GM18499 (cell line): ENCODE results near the gene HEBP1.

Source experiments
- ATAC-seq: cut with Tn5 transposase; IDR thresholded peaks from one replicate; pipeline ENCODE4 v1.9.1; 2021; ENCODE audit warnings: moderate number of reproducible peaks; ENCODE audit not compliant: insufficient read depth, unreplicated experiment

Gene HEBP1

DNA sequence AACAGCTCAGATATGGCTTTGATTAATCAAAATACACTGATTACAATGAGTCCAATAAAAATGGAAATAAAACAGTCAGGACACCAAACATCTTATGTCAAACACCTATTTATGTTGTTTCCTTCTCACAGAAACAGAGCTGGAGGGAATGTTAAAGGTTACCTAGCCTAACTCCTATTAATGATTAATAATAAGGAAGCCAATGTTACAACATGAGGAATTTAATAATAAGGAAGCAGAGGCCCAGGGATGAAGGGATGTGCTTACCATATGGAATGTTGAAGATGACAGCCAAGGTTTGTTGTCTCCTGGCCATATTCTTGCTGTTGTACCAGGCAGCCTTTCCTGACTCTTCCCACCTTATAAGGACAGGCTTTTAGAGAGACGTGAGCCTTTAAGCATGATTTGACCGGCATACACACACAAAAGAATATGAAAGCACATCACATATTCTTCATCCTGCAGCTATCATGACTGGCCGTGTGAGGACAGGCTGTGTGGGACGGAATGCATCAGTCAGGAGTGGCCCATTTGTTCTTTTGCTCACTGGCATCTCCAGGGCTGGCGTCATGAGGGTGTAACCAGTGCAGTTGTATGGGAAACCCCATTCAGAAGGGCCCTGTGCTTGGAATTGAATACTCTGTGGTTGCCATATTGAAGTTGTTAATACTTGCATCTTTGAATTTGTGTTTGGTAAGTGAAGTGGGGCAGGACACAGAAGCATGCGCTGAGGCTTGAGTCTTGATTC lies 45.0 kb downstream of the HEBP1 start:
- ATAC-seq = no peak

DNA sequence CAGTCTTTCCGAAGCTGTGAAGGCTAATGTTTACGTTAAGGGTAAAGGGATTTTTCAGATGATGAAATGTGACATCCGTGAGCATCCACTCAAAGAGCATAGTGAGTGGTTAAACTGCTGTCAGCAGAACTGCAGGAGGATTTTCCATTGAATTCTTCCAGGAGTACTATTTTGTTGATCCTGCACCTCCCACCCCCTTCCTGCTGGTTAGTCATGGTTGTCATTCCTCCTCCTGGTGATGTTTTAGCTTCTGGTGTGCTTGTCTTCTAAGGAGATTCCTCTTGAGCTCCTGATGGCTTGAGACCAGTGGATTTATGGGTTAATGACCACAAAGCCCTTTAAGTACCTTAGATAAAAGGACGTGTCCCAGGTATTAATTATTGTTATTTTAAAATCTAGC lies 45.7 kb downstream of the HEBP1 start:
- no peak for ATAC-seq

DNA sequence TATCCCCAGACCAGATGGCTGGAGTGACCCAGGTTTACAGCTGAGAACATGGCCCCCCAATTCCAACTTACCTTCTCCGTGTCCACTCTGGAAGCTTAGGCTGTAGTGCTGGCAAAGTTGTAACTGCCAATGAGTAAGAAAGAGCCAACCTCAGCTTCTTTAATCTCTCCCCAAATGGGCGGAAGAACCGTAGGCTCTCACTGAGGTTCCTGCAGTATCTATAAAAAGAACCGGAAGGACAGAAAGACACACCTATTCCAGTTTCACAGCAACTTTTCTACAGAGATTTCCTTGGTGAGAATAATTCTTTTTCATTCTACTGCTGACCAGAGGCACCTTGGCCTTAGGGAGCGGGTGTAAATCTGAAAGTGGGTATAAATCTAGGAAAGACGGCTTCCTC lies 48.0 kb downstream of the HEBP1 start, which contains the start of gene GPRC5D:
Gene GPRC5D (minus strand): TSS at position 135 of the 400 bp plus-strand sequence. CDS start 1,786 bp downstream, outside the sequence.
- no peak for ATAC-seq

DNA sequence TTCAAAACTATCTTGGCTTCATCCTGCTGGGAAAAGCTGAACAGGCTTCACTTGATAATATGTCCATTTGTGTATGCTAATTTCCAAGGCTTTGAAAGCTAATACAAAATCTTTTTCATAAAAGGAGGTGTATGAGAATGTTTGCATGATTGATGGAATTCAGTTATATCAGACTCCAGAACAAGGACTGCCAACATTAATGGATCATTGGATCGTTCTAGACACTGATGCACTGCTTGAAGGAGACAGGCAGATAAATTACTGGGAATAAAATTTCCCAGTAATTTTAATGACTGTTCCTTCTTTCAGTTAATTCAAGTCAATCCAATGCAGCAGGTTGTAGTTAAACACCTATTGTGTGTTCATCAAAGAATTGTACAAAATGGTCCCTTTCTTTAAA lies 48.6 kb downstream of the HEBP1 start:
- no peak for ATAC-seq

DNA sequence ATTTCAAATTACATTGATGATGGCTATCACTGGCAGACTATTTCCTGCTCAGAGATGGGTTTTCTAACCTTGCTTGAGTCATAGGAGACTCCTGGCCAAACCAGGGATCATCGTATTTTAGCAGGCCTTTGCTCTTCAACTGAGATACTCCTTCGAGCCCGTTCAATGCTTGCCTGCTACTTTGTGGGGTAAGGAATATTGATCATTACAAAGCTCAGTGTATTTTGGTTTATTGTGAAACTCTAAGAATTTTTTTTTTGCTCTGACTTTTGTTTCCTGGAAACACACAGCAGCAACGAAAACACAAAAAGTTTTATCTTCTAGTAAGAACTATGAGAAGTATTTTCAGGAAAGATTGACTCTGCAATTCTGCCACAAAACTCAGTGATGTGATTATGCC lies 52.2 kb downstream of the HEBP1 start:
- ATAC-seq = no peak

DNA sequence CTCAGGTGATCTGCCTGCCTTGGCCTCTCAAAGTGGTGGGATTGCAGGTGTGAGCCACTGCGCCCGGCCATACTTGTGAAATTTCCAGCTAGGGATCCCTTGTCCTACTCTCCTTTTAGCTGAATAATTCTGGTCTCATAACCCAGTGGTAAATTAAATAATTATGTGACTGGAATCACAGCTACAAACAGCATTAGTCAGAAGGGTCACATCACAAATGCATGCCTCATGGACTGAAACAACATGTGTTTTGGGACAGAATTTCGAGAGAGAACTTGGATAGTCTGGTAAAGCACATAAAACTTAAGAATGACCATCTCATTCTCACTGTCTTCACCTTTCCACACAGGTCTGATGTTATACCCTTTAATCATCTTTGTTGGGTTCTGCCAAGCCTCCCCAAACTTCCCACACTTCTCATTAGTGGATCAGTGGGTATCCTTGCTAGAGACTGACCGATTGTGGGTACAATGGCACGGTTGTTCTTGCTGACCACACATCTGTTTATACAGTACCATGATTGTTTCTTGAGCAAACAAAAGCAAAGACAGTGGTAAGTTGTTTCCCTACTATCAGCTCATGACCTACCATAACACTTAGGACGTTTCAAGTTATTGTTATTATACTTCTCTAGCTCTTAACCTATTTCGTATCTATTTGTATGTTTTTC lies 53.2 kb downstream of the HEBP1 start:
- ATAC-seq = no peak

DNA sequence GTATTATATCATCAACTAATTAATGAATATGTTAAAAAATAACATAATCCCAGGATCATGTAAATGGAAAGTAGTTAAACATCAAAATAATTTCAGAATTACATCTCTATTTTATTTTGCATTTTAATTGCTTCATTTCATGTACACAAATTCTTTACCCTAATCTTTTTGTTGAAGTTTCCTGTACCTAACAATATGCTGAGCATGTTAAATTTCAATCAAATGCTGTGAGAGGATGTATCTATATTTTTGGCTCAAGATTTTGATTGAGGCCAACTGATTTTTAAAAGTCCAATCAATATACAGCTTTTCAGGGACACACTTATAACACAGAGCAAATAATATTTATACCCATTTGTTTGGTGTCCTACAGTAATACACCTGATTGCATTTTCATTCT lies 54.5 kb downstream of the HEBP1 start:
- no peak for ATAC-seq

DNA sequence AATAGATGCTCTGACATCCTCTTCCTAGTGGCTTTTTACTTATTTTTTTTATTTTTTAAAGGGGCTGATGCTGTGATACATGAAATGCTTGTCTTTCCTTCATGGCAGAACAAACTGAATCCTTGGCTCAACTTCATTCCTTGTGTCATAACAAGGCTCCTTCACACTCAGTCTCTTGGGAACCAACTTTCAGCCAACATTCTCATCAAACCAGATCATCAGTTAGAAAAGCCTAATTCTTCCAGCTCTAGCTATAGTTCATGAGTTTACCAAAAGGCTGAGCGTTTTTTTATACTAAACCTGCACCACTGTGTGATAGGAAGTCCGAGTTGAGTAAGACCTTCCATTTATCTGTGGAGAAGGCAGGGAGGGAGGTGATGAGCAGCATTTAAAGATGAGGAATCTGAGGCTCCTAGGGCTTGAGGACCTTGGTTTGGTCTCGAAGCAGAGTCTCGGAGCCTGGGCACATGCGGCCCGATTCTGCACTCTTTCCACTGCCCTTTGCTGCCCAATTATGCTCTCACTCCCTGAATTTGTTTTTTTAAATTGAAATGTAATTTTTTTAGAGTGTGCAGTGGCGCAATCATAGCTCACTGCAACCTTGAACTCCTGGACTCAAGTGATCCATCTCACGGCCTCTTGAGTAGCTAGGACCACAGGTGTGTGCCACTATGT lies 56.3 kb downstream of the HEBP1 start:
- ATAC-seq = no peak

DNA sequence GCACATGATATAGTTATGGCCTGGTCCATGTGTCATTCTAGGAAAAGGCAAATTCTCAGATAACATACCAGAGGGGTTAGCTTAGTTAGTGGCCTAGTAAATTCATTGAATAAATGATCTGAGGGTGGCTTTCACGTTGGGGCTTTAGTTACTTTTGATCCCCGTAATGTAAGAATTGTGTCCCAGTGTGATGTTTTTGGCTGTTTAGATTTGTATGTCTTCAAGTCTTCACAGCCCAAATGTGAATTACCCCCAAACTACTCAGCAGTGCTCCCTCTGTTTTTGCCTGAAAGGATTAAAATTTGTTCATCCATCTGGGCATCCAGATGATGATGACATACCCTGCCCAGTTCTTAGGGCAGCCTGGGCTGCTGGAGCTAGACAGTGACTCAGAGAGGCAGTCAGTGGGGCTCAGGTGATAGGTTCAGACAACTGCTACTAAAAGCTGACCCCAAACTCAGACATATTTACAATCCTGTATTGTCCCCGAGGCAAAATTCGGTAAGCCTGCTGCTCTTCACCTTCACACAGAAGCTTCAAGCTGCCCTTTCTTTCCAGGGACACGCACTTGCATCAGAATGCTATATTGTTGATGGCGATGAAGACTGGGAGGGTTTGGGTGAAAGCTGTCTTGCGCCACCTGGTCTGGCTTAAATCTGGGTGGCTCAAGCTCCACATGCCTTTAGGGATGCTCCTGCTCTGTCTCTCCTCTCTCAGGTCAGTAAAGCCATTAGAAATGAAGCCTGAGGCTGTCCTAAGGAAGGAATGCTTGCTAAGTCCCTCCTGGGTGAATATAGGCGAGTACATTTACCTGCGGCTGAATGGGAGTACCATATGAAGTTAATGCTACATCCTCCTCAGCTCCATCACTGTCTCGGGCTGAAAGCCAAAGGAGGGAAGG lies 58.4 kb downstream of the HEBP1 start:
- ATAC-seq = no peak

DNA sequence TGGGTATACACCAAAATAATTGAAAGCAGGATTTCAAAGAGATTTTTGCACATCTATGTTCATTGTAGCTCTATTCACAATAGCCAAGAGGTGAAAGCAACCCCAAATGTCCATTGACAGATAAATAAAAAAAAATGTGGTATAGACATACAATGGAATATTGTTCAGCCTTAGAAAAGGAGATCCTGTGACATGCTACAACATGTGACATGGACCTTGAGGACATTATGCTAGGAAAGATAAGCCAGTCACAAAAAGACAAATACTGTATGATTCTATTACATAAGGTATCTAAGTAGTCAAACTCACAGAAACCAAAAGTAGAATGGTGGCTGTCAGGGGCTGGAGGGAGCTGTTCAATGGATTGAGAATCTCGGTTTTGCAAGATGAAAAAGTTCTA lies 60.2 kb downstream of the HEBP1 start:
- ATAC-seq = no peak

DNA sequence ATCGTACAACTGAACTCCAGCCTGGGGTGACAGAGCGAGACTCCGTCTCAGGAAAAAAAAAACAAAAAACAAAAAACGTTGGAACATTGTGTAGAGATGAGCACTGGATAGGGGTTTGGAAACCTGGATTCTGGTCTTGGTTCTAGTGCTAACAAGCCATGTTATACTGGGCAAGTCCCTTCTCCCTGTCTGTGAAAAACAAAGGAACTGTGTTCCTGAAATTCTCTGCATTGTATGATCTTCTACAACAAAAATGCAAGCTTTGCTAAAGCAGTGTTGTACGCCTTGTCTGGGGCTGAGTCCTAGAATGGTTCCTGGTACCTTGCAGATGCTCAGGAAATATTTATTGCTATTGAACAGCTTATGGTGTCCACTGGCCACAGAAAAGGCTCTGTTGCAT lies 61.5 kb downstream of the HEBP1 start:
- no peak for ATAC-seq

DNA sequence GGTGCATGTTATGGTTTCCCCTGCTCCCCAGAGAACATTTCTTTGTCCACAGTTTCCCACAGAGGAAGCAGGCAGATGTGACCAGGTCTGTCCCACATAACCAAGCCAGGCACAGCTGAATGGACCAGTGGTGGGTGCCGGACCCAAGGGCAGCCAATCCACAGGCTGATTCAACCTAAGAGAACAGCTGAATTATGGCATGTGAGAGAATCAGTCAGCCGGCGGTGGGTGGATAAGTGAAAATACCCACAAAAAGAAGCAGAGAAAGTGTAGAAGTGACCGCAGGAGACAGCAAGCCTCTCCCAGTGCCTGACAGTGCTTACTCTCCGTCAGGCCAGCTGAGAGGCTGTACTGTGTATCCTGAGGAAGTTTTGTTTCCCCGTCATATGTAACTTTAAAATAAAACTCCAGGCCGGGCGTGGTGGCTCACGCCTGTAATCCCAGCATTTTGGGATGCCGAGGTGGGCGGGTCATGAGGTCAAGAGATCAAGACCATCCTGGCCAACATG lies 63.0 kb downstream of the HEBP1 start:
- no peak for ATAC-seq

DNA sequence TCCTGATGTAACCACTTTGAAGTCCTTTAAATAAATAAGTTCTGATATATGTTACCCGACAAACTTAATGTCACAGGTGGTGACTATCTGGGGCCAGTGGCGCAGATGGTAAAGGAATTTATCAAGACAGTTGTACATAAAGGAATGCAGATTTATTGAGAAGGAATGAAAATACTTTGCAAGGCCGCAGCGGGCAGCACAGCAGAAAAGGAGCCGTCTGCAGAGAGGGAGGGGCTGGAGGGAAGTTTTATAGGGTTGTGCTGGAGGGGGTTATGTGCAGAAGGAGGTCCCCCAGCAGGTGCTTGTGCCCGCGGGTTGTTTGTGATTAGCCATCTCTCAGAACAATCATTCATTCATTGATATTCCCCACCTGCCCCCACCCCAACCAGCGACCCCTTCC lies 65.5 kb downstream of the HEBP1 start:
- ATAC-seq = no peak

DNA sequence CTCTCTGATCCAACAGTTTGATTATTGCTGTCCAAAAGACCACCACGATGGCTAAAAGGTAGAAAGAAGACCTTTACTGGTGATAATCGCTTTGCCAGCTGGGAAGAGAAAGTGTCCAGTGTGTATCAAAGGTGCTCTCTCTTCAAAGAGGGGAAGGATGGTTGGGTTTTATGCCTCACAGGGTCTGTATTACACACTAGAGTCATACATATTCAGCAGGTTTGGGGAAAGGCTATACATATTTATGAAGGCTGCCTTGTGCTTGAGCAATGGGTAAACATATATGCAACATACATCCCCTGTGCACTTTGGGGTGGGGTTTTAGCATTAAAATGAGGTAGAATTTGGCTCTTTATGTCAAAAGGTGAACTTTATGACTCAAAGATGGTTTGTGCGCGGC lies 66.3 kb downstream of the HEBP1 start:
- no peak for ATAC-seq

DNA sequence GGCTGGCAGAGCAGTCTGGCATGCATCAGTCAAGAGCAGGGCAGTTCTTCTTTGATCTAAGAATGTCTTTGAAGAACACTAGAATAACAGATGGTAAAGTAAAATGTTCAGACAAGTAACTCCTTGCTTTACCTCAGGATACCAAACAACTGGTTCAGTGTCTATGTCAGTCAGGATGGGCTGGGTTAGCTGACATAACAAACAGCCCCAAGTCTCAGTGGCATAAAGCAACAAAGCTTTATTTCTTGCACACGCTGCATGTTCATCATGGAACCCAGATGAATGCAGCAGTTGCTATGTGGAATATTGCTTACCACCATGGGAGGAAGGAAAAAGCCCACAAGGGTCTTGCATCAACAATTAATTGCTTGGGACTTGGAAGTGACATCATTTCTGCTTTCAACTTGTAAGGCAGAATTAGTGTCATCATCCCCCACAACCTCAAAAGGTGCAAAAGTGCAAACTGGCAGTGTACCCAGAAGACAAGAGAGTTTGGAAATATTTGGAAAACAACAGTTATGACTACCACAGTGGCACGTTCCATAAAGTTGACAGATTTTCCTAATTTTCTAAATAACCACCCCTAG lies 69.3 kb downstream of the HEBP1 start:
- ATAC-seq = no peak

DNA sequence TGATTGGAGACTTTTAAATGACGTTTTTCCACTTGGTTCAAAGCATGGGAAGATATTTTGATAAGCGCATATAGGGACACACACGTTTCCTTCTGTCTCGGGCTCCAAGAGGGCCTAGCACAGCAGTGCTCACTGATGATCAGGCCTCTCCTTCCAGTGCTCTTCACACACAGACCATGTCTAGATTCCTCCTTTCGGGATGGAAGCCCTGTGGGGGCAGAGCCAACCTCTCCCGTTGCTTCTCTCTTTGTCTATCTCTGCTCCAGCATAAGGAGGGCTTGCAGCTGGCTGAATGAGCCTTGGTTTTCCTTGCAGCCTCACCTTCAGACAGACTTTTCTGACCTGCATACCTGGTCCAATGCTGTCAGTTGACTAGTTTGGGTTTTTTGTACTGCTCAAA lies 70.4 kb downstream of the HEBP1 start:
- ATAC-seq = no peak

DNA sequence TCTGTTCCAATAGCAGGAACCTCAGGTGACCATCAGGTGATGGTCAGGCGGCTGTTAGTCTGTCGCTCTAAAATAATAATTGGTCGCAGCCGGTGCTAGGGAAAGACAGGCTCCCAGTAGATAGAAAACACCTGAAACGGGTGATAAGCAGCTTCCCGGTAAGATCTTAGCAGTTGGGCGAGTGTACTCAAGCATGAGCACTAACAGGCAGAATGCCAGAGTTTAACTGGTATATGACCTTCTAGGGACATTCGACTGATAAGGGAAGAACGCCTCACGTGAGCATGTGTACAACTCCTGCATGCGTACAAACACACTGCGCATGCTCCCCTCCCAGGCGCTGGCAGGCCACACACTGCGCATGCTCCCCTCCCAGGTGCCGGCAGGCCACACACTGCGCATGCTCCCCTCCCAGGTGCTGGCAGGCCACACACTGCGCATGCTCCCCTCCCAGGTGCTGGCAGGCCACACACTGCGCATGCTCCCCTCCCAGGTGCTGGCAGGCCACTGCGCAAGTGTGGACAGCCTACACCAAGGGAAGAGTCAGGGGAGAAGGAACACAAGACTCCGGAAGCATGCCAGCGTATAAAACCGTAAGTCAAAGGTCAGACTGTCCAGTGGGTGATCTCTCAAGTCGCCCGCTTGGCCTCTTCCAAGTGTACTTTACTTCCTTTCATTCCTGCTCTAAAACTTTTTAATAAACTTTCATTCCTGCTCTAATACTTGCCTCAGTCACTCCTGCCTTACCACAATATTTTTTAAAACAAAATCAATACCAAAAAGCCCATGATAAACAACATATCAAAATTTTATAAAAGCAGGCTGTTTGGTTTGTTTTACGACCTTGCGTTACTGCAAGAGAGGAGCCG lies 72.6 kb downstream of the HEBP1 start:
- ATAC-seq = no peak

DNA sequence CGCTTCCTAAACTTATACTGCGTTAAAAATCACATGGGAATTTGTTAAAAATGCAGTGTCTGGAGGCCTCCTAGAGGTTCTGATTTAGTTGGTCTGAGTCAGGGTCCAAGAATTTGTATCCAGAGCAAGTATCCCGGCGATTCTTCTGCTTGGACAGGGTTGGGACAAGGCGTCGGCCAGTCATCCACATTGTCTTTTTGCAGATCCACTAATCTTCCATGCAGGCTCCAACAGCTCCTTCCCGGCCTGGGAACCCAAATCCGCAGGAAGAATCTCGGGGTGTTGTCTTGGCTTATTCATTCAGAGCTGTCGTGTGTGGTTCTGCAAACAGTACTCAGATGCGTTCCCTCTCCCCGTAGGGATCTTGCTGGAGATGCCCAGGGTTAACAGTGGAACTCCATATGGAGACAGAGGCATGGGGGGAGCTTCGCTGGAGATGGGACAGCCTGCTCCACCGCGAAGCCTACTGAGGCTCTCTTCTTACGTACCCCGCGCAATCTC lies 73.4 kb downstream of the HEBP1 start:
- no peak for ATAC-seq

DNA sequence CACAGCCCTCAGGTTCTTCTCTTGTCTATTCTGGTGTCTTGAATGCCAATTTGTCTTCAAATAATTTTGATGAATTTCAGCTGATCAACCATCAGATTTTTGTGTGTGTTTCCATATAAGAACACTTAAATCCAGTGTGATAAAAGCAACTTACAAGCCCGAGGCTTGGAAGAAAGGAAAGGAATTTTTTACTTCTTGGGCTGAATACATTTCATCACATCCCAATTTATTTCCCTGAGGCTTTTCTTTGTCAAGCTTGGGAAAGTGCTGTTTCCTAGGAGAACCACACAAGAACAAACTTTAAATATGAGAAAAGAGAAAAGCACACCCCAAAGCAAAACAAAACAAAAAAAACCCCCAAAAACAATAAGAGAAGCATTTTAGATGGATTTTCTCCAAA lies 74.7 kb downstream of the HEBP1 start:
- ATAC-seq = no peak
